ENCODE measurements around the gene LONRF2. TPM values are rescaled to one million over a fixed set of nuclear protein-coding genes. Genes with fewer than 3 reads are reported as not detected.
"Not testable (repeated sequence)": the region's sequence is repeated elsewhere in the genome, so short reads cannot be mapped to it uniquely, and the experiment has no call there.

The LONRF2 gene
- total RNA-seq: 14.9 TPM
- long read RNA-seq, full-length matches to known transcripts: 1 of 4 reads
- long read RNA-seq, partial matches to known transcripts: 0 of 4 reads
- long read RNA-seq, other reads (novel, unspliced or antisense): 3 of 4 reads

DNA sequence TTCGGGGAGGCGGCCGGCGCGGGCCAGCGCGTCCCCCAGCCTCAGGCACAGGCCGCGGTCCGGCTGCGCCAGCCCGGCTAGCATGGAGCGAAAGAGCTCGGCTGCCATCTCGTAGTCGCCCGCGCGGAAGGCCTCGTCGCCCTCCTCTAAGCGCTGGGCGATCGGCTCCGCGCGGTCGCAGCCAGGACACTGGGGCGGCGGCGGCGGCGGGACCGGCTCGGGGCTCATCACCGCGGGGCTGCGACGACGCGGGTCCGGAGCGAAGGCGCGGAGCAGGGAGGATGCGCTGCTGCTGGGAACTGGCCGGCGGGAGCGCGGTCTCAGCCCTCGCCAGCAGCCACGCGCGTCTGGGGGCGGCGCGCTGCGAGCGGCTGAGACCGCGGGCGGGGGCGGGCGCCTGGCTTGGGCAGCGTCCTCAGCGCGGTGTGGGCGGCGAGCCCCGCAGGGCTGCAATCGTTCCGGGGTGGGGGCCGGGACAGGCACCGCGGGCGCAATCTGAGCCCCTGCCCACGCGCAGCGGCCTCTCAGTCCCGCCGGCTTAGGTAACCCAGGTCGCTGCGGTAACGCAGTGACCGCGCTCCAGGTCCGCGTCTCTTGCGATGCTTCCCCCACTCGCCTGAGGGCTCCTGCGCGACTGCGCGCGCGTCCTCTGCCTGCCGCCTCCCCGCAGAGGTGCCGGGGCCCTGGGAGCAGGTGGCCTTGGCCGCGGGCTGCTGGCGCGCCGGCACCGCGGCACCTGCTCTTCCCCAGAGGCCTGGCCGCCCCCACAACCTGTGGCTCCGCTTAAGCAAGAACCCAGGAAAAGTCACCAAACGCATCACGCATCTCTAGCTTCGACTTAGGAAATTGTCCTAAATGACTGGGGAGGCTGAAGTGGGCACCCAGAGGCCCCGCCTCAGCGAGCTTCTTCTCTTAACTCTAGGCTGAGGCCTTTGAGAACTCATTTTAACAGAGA lies at the start of gene LONRF2:
Gene LONRF2 (minus strand): TSS at position 636 of the 955 bp plus-strand sequence. CDS start 408 bp downstream, at position 228.
- intact Hi-C loops (cut with DNase I): no loop called here
- peak; percentile 87 for ATAC-seq
- DNase-seq (ENCODE audit: missing footprints): peak; percentile 70

- no peak for DNase-seq (ENCODE audit: missing footprints)
- intact Hi-C loops (cut with DNase I): no loop called here
- ATAC-seq: no peak
Measured at GRCh38 chr2:100367163-100367562, 44.9 kb upstream of the LONRF2 start.

DNA sequence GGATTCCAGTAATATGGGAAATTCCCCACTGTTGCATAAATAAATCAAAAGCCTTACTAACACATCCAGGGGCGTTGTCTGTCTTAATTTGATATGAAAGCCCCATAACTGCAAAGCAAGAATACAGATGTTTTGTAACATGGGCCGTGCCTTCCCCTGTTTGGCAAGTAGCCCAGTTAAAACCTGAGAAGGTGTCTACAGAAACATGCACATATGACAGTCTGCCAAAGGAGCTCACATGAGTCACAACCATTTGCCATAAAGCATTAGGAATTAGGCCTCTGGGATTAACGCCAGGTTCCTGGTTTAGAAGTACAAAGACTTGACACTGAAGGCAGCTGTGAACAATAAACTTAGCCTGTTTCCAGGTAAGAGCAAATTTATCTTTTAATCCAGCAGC lies 43.1 kb upstream of the LONRF2 start:
- intact Hi-C loops (cut with DNase I): no loop called here
- ATAC-seq: no peak
- no peak for DNase-seq (ENCODE audit: missing footprints)

DNA sequence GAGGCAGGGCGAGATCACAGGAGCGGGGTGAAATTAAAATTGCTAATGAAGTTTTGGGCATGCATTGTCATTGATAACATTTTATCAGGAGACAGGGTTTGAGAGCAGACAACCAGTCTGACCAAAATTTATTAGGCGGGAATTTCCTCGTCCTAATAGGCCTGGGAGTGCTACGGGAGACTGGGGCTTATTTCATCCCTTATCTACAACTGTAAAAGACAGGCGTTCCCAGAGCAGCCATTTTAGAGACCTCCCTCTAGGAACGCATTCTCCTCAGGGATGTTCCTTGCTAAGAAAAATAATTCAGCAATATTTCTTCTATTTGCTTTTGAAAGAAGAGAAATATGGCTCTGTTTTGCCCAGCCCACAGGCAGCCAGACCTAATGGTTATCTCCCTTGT lies 40.0 kb upstream of the LONRF2 start:
- ATAC-seq; intact Hi-C loops (cut with DNase I); DNase-seq (ENCODE audit: missing footprints): not testable (repeated sequence)

DNA sequence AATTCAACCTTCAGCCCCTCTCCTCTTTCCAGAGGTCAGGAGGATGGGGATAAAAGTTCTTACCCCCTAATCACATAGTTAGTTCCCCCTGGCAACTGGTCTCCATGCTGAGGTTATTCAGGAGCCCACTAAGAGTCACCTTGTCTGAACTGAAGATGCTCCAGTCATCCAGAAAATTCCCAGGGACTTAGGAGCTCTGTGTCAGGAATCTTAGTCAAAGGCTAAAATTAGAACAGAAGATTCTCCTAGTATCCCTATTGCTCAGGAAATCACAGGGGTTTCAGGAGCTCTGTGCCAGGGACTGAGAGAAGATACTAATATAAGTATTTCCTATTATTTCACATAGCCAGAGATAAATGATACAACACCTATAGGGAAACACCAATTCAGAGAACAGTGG lies 37.3 kb upstream of the LONRF2 start:
- DNase-seq (ENCODE audit: missing footprints): no peak
- ATAC-seq: no peak
- intact Hi-C loops (cut with DNase I): no loop called here

GRCh38 chr2:100358554-100358953 lies 36.3 kb upstream of the LONRF2 start:
- intact Hi-C loops (cut with DNase I): no loop called here

GRCh38 chr2:100352521-100352920 lies 30.2 kb upstream of the LONRF2 start:
- ATAC-seq (no peak), DNase-seq (ENCODE audit: missing footprints) (no peak)
- intact Hi-C loops (cut with DNase I): no loop called here

More at GRCh38 chr2:100358554-100358953, 36.3 kb upstream of the LONRF2 start:
- ATAC-seq (no peak), DNase-seq (ENCODE audit: missing footprints) (no peak)

DNA sequence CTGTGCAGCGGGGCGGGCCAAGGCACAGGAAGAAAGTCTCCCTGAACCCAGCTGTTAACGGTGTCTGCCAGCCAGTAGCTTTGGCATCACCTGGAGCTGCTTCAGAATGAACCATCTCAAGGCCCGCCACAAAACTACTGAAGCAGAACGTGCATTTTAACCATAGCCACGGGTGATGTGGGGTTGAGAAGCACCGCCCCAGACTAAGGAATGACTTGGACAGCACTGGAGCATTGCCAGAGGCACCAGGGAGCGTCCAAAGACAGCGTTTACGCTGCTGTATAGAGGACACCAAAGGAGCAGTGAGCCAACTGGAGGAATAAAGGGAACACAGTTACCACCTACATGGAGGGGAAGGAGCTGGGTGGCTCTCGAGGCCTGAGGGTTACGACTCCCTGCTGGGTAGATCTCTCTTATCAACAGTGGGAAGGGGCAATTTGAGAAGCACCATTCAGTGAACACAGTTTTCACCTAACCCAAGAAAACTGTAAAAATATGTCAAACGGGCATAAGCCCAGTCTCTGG lies 28.4 kb upstream of the LONRF2 start:
- intact Hi-C loops (cut with DNase I): no loop called here
- no peak for DNase-seq (ENCODE audit: missing footprints)
- no peak for ATAC-seq

- DNase-seq (ENCODE audit: missing footprints); ATAC-seq; intact Hi-C loops (cut with DNase I): not testable (repeated sequence)
Measured at GRCh38 chr2:100345144-100345543, 22.8 kb upstream of the LONRF2 start.

- ATAC-seq: no peak
- intact Hi-C loops (cut with DNase I): no loop called here
- no peak for DNase-seq (ENCODE audit: missing footprints)
Measured at GRCh38 chr2:100344433-100344832, 22.1 kb upstream of the LONRF2 start.

- intact Hi-C loops (cut with DNase I); DNase-seq (ENCODE audit: missing footprints); ATAC-seq: not testable (repeated sequence)
Measured at GRCh38 chr2:100342466-100342865, 20.2 kb upstream of the LONRF2 start.

- DNase-seq (ENCODE audit: missing footprints) (no peak), ATAC-seq (no peak)
- intact Hi-C loops (cut with DNase I): no loop called here
Measured at GRCh38 chr2:100339823-100340222, 17.5 kb upstream of the LONRF2 start.

- DNase-seq (ENCODE audit: missing footprints): no peak
- no peak for ATAC-seq
- intact Hi-C loops (cut with DNase I): no loop called here
Measured at GRCh38 chr2:100334929-100335328, 12.6 kb upstream of the LONRF2 start.

DNA sequence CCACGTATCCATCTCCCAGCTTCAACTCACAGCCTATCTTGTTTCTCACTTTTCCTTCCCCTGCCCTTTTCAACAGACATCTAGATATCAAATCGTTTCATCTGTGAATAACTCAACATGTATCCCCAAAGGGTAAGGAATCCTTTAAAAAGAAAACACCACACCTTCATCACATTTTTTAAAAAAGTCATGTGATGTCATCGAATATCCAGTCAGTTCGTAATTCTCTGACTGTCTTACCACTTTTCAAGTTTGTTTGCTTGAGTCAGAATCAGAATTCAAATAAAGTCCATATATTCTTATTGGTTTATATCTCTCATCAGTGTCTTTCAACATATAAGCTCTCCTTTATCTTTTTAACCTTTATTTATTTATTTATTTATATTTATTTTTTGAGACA lies 5.4 kb upstream of the LONRF2 start:
- no peak for DNase-seq (ENCODE audit: missing footprints)
- intact Hi-C loops (cut with DNase I): no loop called here
- ATAC-seq: no peak

- ATAC-seq (peak; percentile 53), DNase-seq (ENCODE audit: missing footprints) (peak; percentile 71)
- intact Hi-C loops (cut with DNase I): no loop called here
Measured at GRCh38 chr2:100321179-100321865, 979 bp downstream of the LONRF2 start.

DNA sequence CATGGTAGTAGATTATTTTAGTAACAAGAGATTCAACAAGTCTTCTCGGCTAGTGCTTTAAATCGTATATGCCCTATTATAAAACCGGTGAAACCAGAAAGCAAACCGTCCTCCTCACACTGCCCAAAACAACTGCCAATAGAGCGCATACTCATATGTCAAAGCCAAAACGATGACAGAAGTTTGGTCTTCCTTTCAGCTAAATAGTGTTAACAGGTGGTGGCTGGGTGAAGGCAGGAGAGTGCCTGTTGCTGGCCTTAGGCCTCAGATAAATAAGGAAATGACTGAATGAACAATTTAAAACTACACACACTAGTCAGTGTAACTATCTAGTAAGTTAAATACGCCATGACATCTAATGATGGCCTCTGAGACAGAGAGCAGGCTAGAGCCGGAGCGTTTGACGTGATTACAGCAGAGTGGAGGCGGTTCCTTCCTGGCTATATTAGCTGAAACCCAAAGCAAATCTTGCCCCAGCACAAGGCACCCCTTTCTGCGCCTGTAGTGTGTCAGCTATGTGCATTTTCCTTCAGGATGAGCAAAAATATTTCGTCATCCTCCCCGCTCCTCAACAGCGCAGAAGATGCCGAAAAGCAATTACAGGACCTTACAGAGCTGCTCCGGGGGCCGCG lies 1.6 kb downstream of the LONRF2 start:
- intact Hi-C loops (cut with DNase I): no loop called here
- peak; percentile 39 for ATAC-seq
- no peak for DNase-seq (ENCODE audit: missing footprints)

- ATAC-seq (no peak), DNase-seq (ENCODE audit: missing footprints) (no peak)
- intact Hi-C loops (cut with DNase I): no loop called here
Measured at GRCh38 chr2:100317634-100318033, 4.7 kb downstream of the LONRF2 start.

DNA sequence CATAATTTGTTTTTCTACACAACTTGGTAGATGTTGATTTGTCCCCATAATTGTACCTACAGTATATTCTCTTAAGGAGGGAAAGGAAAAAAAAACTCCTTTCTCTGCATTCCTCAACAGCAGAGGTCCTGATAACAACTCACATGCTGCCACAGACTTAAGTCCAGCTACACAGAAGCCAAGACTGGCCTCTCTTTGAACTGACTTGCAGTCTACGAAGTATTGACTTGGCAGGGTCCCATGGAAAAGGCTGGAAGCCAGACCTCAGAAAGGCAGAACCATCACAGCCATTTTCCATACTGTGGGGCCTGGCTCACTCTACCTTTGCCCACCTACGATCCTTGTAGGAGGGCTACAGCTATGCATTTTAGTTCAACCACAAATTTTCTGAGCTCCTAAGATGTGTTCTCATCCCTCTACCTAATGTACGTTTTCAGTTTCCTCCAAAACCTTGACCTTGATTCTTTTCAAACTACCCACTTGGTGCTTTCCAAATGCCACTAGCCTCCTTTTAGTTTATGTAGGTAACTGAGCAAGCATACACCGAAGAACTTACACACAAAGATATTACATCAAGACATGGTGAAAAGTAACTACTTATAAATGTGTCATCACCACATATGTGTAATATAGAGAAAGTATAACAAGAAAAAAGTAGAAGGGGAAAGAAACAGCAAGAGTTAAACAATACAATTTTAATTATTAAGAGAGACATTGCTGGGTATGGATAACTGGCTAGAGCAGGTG lies 12.2 kb downstream of the LONRF2 start:
- DNase-seq (ENCODE audit: missing footprints): no peak
- ATAC-seq: no peak
- intact Hi-C loops (cut with DNase I): no loop called here

Measured in Right ventricle myocardium inferior (tissue), 1 donor.